GM23248 (cell line): ENCODE results near the gene SIX6.

Experiments used
- EZH2 ChIP-seq: fragments of 200-600 bp; sonication (generic); IDR thresholded peaks from 2 replicates; pipeline ENCODE4 v1.6.1; 2018; ENCODE audit warnings: antibody characterized with exemption, mild to moderate bottlenecking; ENCODE audit not compliant: insufficient read depth, poor library complexity, severe bottlenecking
- EZH2phosphoT487 ChIP-seq: fragments of 200-600 bp; sonication (generic); IDR thresholded peaks from 2 replicates; pipeline ENCODE4 v1.6.1; 2018; ENCODE audit warnings: antibody characterized with exemption, moderate library complexity, mild to moderate bottlenecking, low read depth; ENCODE audit not compliant: insufficient read depth

- TF ChIP-seq EZH2 (peak; percentile 31), EZH2phosphoT487 (no peak)
Measured at GRCh38 chr14:60510951-60511599, 2.1 kb downstream of the SIX6 start.
